ENCODE measurements around the gene ARHGAP24. TPM values are rescaled to one million over a fixed set of nuclear protein-coding genes. Genes with fewer than 3 reads are reported as not detected.

Gene ARHGAP24
- total and polyA plus RNA-seq, 2 donors (not counting 1 experiment from before 2014, with no cell fraction given): 15.9 to 40.5 TPM

DNA sequence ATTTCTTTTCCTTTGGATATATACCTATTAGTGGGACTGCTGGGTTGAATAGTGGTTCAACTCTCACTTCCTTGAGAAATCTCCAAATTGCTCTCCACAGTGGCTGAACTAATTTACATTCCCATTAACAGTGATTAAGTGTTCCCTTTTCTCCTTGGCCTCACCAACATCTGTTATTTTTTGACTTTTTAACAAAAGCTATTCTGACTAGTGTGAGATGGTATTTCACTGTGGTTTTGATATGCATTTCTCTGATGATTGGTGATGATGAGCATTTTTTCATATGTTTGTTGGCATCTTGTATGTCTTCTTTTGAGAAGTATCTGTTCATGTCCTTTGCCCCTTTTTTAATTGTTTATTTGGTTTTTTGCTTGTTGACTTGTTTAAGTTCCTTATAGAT, 471.9 kb downstream of the ARHGAP24 start:
- H3K79me2 ChIP-seq (ENCODE audit: control insufficient read depth, insufficient read depth, low read length): no peaks in the 10 kb centered on the region
- H4K20me1 ChIP-seq (ENCODE audit: control insufficient read depth, extremely low read depth, insufficient read depth, low read length): no peaks in the 10 kb centered on the region
- no peak overlapping the region for H2AFZ ChIP-seq (ENCODE audit: low read length)
- H3K9me3 ChIP-seq (ENCODE audit: control insufficient read depth, insufficient read depth, low read depth, low read length): no peaks in the 10 kb centered on the region
- H3K27me3 ChIP-seq (ENCODE audit: control insufficient read depth, insufficient read depth, low read length): no peaks in the 10 kb centered on the region
- H3K27ac ChIP-seq (ENCODE audit: insufficient read depth, low read length): no peak overlapping the region
- no peaks in the 10 kb centered on the region for H3K36me3 ChIP-seq (ENCODE audit: control insufficient read depth, insufficient read depth, low read length)
- TF ChIP-seq EZH2 (IDR thresholded peaks at IDR 0.05; ENCODE audit: low read length, missing control alignments): no peak
- no peaks in the 10 kb centered on the region for H3K4me1 ChIP-seq (ENCODE audit: control insufficient read depth, extremely low read depth, insufficient read depth, low read length)
- no peak overlapping the region for H3K4me3 ChIP-seq (replicated peaks in 1 of 4; ENCODE audit: control extremely low read depth in 1 of 4, insufficient read depth in 1 of 4, low read depth in 3 of 4, low read length in 4 of 4)
- no peak overlapping the region for H3K4me2 ChIP-seq (ENCODE audit: extremely low read depth, insufficient read depth, low read length)
- peak in 1 of 2 donors; percentile 41 for DNase-seq (ENCODE audit: low read depth in 2 of 2)
- H3K9ac ChIP-seq (ENCODE audit: insufficient read depth, low read length): no peak overlapping the region

- Histone ChIP-seq H3K79me2 (ENCODE audit: control insufficient read depth, insufficient read depth, low read length) (no peaks in the 10 kb centered on the region), H3K4me1 (ENCODE audit: control insufficient read depth, extremely low read depth, insufficient read depth, low read length) (no peaks in the 10 kb centered on the region), H3K36me3 (ENCODE audit: control insufficient read depth, insufficient read depth, low read length) (no peaks in the 10 kb centered on the region), H3K27me3 (ENCODE audit: control insufficient read depth, insufficient read depth, low read length) (no peaks in the 10 kb centered on the region), H3K9me3 (ENCODE audit: control insufficient read depth, insufficient read depth, low read depth, low read length) (no peaks in the 10 kb centered on the region), H3K4me2 (ENCODE audit: extremely low read depth, insufficient read depth, low read length) (no peak overlapping the region), H3K4me3 (replicated peaks in 1 of 4; ENCODE audit: control extremely low read depth in 1 of 4, insufficient read depth in 1 of 4, low read depth in 3 of 4, low read length in 4 of 4) (no peak overlapping the region), H2AFZ (ENCODE audit: low read length) (no peak overlapping the region), H4K20me1 (ENCODE audit: control insufficient read depth, extremely low read depth, insufficient read depth, low read length) (no peaks in the 10 kb centered on the region), H3K27ac (ENCODE audit: insufficient read depth, low read length) (no peak overlapping the region), H3K9ac (ENCODE audit: insufficient read depth, low read length) (no peak overlapping the region)
- no peak for TF ChIP-seq EZH2 (IDR thresholded peaks at IDR 0.05; ENCODE audit: low read length, missing control alignments)
- TF ChIP-seq, protein P1, sequence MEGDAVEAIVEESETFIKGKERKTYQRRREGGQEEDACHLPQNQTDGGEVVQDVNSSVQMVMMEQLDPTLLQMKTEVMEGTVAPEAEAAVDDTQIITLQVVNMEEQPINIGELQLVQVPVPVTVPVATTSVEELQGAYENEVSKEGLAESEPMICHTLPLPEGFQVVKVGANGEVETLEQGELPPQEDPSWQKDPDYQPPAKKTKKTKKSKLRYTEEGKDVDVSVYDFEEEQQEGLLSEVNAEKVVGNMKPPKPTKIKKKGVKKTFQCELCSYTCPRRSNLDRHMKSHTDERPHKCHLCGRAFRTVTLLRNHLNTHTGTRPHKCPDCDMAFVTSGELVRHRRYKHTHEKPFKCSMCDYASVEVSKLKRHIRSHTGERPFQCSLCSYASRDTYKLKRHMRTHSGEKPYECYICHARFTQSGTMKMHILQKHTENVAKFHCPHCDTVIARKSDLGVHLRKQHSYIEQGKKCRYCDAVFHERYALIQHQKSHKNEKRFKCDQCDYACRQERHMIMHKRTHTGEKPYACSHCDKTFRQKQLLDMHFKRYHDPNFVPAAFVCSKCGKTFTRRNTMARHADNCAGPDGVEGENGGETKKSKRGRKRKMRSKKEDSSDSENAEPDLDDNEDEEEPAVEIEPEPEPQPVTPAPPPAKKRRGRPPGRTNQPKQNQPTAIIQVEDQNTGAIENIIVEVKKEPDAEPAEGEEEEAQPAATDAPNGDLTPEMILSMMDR (conservative IDR thresholded peaks at IDR 0.05 in 1 of 2, IDR thresholded peaks at IDR 0.05 in 1 of 2; ENCODE audit: low read depth in 1 of 2, low read length in 2 of 2): no peak
- DNase-seq (ENCODE audit: low read depth in 2 of 2): no peak
Measured at GRCh38 chr4:85951099-85951498, 476.1 kb downstream of the ARHGAP24 start.

DNA sequence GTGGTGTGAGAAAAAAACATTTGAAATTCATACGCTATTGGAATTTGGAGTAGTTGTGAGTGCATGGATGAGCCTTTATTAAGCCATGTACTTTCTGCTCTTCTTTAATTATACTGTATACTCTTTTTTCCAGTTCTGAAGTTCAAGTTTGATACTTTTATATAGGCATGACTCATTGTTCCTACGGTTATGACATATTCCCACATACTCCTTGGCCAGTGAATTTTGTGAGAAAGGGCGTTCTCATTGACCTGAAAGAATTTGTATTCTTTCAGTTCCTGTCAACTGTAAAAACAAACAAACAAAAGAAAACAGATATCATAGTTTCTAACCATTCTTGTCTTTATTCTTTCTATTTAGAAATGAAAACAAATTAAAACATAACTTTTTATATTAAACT, 477.6 kb downstream of the ARHGAP24 start:
- H3K4me2 ChIP-seq (ENCODE audit: extremely low read depth, insufficient read depth, low read length): no peak overlapping the region
- no peaks in the 10 kb centered on the region for H3K4me1 ChIP-seq (ENCODE audit: control insufficient read depth, extremely low read depth, insufficient read depth, low read length)
- H2AFZ ChIP-seq (ENCODE audit: low read length): no peak overlapping the region
- no peak overlapping the region for H3K4me3 ChIP-seq (replicated peaks in 1 of 4; ENCODE audit: control extremely low read depth in 1 of 4, insufficient read depth in 1 of 4, low read depth in 3 of 4, low read length in 4 of 4)
- no peak for TF ChIP-seq EZH2 (IDR thresholded peaks at IDR 0.05; ENCODE audit: low read length, missing control alignments)
- TF ChIP-seq, protein P1 (conservative IDR thresholded peaks at IDR 0.05 in 1 of 2, IDR thresholded peaks at IDR 0.05 in 1 of 2; ENCODE audit: low read depth in 1 of 2, low read length in 2 of 2): no peak
- no peak overlapping the region for H3K9ac ChIP-seq (ENCODE audit: insufficient read depth, low read length)
- peak; percentile 69 to 73 for DNase-seq (ENCODE audit: low read depth in 2 of 2)
- H3K36me3 ChIP-seq (ENCODE audit: control insufficient read depth, insufficient read depth, low read length): no peaks in the 10 kb centered on the region
- H3K9me3 ChIP-seq (ENCODE audit: control insufficient read depth, insufficient read depth, low read depth, low read length): no peaks in the 10 kb centered on the region
- H3K27me3 ChIP-seq (ENCODE audit: control insufficient read depth, insufficient read depth, low read length): no peaks in the 10 kb centered on the region
- H3K27ac ChIP-seq (ENCODE audit: insufficient read depth, low read length): no peak overlapping the region
- no peaks in the 10 kb centered on the region for H3K79me2 ChIP-seq (ENCODE audit: control insufficient read depth, insufficient read depth, low read length)
- no peaks in the 10 kb centered on the region for H4K20me1 ChIP-seq (ENCODE audit: control insufficient read depth, extremely low read depth, insufficient read depth, low read length)
